ENCODE results near the gene PSME2.
A peak's percentile ranks its signal among the peaks of the same experiment; 100 is the strongest.

PSME2 gene

DNA sequence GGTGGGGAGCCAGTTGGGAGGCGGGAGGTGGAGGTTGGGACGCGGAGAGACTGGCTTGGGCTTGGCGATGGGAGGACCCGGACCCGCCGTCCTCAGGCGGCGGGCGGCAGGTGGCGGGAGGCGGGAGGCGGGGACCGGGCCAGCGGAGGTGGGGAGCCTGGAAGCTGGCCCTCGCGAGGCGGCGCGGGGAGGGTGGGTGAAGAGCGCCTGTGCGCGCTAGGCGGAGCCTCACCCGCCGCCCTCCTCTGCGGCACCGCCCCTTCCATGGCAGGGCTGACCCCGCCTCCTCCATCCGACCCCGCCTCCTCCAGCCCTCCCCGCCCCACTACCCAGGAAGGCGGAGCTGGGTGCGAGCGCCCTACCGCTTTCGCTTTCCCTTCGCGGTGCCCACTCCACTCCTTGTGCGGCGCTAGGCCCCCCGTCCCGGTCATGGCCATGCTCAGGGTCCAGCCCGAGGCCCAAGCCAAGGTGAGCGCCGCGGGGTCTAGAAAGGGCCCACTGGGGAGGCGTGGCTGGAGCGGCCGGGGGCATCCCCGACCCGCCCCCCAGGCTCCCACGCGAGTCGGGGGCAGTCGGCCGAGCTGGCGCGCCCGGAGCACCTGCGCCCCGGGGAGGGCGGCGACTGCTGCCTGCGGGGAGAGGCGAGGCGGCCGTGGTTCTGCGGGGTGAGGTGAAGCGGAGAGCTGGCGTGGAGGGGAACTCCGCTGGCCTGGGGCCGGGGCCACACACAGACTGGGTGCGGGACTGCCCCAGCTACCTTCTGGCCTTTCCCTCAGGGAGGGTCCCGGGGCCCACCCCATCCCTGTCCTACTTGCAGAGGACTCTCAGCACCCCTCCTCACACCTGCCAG lies 10.4 kb downstream of the PSME2 start, which contains the start of gene PSME1:
Gene PSME1, plus strand, starts transcription at position 361 of the 850 bp plus-strand sequence. Its CDS starts 69 bp downstream, at position 430.
- peak; percentile 84 for DNase-seq (ENCODE audit: low read depth, low spot score)

DNA sequence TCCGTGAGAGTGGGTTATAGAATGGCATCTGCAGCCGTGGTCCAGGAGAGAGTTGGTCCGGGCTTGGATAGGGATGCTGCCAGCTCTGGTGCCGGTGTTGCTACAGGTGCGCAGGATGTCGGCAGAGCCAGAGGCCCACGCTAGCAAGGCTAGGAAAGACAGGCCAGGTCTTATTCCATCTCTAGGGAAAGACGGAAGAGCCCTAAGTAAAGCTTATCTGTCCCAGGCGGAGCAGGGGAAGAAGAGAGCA lies 10.9 kb downstream of the PSME2 start:
- no peak for DNase-seq (ENCODE audit: low read depth, low spot score)

DNA sequence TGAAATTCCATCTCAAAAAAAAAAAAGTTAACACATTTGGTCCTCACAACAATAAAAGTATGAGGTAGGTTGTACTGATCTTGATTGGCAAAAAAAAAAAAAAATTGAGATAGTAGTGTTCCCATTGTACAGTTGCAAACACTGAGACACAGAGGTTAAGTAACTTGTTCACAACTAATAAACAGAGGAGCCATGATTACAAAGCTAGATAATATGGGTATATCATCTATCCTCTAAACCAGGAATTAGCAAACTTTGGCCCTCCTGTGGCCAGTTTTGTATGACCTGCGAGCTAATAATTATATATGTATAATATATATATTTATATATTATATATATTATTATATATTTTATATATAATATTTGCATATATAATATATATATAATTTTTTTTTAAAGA lies 12.7 kb downstream of the PSME2 start:
- no peak for DNase-seq (ENCODE audit: low read depth, low spot score)

DNA sequence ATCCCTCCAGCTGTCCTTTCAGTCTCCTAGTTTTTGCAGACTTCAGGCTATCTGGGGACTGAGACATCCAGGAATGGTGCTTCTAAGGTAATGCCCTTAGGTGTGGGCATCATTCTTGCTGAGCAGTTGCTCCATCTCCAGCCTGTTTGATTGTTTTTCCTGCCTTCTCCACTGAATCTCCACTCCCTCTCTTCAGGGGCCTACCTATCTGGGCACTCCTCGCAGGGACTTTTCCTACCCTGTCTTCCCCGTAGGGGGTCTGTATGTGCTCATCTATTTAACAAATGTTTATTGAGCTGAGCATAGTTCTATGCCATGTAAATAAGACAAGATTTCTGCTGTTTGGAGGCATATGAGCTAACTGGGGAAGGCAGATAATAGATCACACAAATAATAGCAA lies 13.4 kb downstream of the PSME2 start:
- no peak for DNase-seq (ENCODE audit: low read depth, low spot score)

DNA sequence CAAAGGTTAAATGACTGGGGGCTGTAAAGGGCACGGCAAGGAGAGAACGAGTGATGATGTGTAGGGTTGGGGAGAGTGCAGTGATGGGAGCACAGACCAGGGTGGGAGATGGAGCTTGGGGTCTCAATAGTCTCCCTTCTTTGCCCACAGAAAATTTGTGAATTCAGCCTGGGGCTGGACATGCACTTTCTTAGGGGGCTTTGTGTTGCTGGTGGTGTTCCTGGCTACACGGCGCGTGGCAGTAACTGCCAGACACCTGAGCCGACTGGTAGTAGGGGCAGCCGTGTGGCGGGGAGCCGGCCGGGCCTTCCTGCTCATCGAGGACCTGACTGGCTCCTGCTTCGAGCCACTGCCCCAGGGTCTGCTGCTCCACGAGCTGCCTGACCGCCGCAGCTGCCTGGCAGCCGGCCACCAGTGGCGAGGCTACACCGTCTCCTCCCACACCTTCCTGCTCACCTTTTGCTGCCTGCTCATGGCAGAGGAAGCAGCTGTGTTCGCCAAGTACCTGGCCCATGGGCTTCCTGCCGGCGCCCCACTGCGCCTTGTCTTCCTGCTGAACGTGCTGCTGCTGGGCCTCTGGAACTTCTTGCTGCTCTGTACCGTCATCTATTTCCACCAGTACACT lies 14.2 kb downstream of the PSME2 start:
- DNase-seq (ENCODE audit: low read depth, low spot score) = no peak

DNA sequence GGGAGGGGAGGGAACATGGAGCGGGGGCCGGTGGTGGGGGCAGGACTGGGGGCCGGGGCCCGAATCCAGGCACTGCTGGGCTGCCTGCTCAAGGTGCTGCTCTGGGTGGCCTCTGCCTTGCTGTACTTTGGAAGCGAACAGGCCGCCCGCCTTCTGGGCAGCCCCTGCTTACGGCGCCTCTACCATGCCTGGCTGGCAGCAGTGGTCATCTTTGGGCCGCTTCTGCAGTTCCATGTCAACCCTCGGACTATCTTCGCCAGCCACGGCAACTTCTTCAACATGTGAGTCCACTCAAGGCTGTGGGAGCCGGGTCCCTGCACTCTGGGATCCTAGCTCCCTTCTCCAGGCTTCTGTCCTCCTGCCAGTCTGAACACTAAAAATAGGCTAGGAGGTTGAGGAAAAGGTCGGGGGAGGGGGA lies 14.9 kb downstream of the PSME2 start:
- DNase-seq (ENCODE audit: low read depth, low spot score) = no peak

DNA sequence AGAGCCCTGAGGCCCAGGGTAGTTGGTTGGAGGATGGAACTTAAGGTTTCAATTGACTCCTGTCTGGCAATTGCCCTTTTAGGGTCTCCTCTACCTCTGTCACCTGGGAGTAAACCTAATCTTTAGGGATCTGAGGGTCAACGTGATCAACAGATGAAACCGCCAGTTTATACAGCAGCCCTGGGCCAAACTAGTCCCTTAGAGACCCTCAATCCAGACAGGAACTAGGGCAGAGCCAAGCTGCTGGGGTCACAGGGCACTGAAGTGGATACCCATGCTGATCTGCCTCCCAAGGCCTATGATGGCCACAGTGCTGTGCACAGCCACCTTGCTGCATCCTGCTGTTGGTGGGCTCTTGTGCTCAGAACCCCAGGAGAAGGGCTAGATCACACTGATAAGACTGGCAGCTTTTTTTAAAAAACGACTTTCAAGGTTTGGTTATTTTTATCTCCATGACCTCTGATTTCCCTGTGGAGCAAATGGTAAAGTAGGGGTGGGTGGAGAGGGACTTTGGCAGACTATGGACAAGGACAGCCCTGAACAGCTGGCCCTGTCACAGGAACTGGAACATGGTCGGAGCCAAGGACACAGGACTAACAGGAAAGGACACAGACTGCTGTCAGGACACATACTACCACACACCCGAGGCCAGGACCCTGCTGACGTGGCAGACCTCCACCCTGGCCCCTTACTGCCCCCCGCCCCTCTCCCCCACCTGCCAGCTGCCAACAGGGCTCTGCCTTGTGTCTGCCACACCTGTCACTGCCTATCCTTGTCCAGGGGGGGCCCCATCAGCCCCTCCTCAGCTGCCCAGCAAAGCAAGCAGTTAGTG lies 15.5 kb downstream of the PSME2 start:
- no peak for DNase-seq (ENCODE audit: low read depth, low spot score)

DNA sequence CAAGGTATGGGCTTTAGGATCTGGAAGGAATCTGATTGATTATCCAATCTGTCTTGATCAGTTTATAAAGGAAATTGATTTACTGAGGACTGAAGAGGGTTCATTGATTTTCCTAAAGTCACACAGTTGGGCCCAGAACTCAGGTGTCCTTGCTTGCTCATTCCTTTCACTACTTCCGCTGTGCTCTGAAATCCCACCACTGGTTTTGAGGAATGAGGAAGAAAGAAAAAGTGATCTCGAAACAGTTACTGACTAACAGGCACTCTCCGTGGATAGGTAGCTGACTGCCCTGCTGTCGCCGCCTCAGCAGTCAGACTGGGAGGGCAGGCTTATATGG lies 16.1 kb downstream of the PSME2 start, which contains the start of gene FITM1:
Gene FITM1, plus strand, starts transcription at position 280 of the 337 bp plus-strand sequence. CDS start 905 bp downstream, outside the sequence.
- no peak for DNase-seq (ENCODE audit: low read depth, low spot score)

DNA sequence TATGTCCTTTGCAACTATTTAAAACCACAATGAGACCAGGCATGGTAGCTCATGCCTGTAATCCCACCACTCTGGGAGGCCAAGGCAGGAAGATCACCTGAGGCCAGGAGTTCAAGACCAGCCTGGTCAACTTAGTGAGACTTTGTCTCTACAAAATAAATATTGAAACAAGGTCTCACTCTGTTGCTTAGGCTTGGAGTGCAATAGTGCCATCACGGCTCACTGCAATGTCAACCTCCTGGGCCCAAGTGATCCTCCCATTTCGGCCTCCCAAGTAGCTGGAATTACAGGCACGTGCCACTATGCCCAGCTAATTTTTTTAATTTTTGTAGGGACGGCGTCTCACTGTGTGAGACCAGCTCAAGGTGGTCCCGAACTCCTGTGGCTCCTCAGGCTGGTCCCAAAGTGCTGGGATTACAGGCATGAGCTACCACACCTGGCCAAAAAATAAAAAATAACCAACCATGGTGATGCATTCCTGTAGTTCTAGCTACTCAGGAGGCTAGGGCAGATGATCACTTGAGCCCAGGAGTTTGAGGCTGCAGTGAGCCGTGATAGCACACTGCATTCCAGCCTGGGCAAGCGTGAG lies 16.9 kb downstream of the PSME2 start:
- DNase-seq (ENCODE audit: low read depth, low spot score) = no peak

DNA sequence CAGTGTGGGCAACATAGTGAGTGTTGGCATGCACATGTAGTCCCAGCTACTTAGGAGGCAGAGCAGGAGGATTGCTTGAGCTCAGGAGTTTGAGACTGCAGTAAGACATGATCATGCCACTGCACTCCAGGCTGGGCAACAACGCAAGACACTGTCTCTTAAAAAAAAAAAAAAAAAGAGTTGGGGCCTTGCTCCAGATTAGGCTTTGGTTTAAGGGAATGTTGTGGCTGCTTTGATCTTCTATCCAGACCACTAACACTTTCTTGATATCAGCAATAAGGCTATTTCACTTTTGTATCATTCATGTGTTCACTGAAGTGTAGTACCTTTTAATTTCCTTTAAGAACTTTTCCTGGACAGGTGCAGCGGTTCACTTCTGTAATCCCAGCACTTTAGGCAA lies 18.7 kb downstream of the PSME2 start:
- no peak for DNase-seq (ENCODE audit: low read depth, low spot score)

DNA sequence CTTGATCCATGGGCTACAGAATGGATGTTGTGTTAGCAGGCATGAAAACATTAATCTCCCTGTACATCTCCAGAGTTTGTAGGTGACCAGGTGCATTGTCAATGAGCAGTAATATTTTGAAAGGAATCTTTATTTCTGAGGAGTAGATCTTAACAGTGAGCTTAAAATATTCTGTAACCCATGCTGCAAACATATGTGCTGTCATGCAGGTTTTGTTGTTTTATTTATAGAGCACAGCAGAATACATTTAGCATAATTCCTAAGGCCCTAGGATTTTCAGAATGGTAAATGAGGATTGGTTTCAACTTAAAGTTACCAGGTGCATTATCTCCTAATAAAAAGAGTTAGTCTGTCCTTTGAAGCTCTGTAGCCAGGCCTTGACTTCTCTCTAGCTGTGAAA lies 19.5 kb downstream of the PSME2 start:
- DNase-seq (ENCODE audit: low read depth, low spot score) = no peak

DNA sequence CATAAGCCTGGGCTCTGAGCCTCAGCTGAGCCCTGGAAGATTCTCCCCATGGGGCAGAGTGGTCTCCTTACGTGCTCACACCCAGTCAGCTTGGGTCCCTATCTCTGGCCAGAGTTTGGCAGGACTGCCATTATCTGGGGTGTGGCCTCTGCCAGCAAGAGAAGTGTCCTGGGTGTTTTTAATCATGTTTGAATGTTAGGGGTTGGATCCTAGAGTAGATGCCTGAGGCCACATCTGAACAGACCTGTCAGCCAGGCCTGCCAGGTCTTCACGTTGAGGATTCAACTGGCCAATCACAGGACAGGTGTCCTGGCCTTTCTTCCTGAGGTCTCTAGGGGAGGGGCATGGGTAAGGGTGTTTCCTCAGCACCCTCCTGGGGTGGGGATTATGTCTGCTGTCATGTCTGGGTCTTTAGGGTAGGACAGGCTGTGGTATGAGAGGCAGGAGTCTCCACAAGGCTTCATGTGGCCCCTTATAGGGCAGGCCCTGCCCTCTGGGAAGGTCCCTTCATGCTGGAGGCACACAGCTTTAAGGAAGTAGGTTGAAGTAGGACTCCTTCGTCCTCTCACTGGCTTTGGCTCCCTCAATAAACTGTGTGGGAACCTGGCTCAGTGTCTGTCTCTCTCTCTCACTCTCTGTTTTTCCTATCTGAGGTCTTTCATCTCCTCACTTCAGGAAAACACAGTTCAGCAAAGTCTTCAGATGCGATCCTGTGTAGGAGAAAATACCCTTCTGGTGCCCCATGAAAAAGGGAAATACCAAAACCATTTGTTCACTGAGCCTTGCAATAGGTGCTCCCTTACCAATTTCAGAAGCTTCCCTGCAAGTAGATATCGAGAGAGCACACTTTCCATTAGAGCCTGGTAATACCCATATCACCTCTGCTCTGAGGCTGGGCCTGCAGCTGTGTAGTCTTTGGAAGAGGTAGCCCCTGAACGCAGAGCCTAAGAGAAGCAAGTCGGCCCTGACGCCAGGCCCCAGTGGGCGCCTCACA lies 22.7 kb downstream of the PSME2 start:
- DNase-seq (ENCODE audit: low read depth, low spot score) = peak; percentile 40

DNA sequence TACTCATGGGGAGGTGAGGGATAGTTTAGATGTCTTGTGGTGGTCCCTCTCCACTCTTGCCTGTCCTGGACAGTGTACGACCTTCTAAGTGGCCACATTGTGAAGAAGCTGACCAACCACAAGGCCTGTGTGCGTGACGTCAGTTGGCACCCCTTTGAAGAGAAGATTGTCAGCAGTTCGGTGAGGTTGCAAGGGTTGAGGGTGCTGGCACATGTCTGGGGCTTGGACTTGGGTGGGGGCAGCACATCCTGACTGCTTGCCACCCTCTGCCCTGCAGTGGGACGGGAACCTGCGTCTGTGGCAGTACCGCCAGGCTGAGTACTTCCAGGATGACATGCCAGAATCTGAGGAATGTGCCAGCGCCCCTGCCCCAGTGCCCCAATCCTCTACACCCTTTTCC lies 23.5 kb downstream of the PSME2 start:
- no peak for DNase-seq (ENCODE audit: low read depth, low spot score)

DNA sequence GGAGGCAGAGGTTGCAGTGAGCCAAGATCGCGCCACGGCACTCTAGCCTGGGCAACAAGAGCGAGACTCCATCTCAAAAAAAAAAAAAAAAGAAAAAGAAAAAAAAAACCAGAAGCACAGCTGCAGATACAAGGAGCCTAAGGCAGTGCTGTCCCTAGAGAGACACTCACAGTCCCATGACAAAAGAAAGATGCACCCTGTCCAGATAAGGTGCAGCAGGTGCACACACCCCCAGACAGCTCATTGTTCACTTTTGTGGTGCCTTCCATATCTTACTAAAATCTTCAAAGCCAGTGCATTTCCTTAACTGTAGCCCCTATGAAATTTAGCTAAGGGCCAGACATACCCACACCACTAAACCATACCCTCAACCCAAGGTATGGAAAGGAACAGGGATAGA lies 24.0 kb downstream of the PSME2 start:
- DNase-seq (ENCODE audit: low read depth, low spot score) = no peak

DNA sequence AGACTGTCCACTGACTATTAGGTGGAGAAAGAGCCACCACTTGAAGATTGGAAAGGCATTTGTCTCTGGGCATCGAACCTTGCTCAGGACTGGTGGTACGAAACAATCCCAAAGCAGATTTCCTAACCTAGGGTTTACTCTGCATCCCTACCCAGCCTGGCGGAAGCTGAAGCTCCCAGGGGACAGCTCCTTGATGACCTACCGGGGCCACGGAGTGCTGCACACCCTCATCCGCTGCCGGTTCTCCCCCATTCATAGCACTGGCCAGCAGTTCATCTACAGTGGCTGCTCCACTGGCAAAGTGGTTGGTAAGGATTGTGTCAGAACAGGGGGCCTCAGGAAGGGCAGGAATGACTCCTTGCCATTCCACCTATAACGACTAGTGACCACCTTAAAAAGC lies 25.2 kb downstream of the PSME2 start:
- no peak for DNase-seq (ENCODE audit: low read depth, low spot score)

DNA sequence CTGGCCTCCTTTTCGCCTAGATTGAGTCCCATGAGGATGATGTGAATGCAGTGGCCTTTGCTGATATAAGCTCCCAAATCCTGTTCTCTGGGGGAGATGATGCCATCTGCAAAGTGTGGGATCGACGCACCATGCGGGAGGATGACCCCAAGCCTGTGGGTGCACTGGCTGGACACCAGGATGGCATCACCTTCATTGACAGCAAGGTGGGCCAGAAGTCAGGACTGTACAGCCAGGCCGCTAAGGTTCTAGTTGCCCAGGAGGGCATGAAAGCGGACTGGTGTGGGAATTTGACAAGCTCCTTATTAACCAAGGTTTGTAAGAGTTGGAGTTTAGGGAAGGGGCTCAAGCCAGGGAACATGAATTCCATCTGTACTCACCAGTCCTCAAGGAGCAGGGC lies 26.7 kb downstream of the PSME2 start:
- DNase-seq (ENCODE audit: low read depth, low spot score) = no peak

DNA sequence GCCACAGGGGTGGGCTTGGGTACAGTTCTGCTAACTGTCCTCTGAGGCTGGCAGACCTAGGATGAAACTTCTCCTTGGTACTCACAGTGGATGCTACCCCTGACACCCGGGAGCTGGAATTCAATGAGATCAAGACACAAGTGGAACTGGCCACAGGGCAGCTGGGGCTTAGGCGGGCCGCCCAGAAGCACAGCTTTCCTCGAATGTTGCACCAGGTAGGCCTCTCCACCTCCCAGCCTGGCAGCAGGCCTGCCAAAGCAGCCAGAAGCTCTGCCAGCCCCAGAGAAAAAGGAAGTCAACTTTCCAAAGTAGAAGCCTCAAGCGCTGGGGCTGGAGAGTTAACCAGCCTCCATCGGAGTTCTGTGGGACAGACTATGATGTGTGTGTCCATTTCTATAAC lies 29.2 kb downstream of the PSME2 start:
- no peak for DNase-seq (ENCODE audit: low read depth, low spot score)

DNA sequence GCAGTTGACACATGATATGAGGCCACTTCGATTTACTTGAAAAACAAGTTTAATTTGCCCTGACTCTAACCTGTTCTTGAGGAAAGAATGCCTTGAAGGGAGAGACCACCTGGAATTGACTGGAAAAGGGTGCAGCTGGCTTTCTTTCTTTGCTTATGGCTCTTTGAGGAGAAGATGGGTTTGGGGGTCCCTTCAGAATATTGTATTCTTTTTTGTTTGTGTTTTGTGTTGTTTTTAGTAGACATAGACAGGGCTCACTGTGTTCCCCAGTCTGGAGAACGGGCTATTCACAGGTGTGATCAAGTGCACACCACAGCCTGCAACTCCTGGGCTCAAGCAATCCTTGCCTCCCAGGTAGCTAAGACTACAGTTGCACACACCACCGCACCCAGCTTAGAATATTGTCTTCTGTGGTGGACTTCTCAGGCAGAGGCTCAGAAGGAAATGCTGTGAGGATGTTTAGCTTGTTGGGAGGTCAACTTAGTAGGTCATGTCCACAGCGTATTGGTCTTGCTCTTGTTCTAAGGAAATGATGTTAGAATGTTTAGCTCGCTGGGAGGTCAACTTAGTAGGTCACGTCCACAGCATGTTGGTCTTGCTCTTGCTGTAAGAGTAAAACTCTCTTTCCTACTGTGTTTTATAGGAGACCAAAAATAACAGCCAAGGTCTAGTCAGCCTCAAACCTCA lies 30.1 kb downstream of the PSME2 start:
- DNase-seq (ENCODE audit: low read depth, low spot score) = no peak

DNA sequence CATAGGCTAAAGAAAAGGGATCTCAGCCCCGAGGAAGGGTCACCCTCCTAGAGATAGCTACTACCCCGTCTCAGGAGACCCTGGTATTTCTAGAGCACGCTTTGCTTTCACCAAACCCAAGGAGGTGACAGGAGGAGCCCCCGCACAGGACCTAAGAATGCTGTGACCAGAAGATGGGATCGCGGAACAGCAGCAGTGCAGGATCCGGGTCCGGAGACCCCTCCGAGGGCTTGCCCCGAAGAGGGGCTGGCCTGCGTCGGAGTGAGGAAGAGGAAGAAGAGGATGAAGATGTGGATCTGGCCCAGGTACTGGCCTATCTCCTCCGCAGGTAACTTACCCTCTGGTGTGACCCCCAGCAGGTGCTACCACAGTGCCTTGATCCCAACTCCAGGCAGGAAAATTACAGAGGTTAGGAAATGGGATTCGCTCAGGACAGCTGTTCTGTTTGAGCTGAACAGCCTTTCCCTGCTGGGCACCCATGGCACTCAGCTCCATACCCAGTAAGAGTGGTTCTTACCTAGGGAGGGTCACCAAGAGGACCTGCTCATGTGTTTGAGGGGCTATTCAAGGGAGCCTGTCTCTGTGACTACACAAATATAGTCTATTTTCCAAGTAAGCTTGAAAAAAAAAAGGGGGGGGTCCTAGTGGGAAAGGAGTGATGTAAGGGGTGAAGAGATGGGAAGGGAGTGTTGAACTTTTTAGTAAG lies 30.8 kb downstream of the PSME2 start:
- no peak for DNase-seq (ENCODE audit: low read depth, low spot score)
